GM12878 (cell line): ENCODE results near the gene XYLB. TPM values are rescaled to one million over a fixed set of nuclear protein-coding genes. Genes with fewer than 3 reads are reported as not detected.

Experiments used
- ATAC-seq: fragments of 200-7000 bp; cut with Tn5 transposase; 3 replicates; pipeline ENCODE4 v1.9.1; 2020; ENCODE audit warnings: mild to moderate bottlenecking, moderate library complexity
- BruUV-seq: library from RNA; stranded (reverse); fragments of 400-500 nt; replicated peaks from 2 replicates; lab custom pipeline; 2021; lab: Mats Ljungman, UMichigan
- CTCF ChIA-PET: fragments of 300-600 bp; sonication (Branson Sonifier 250); formaldehyde crosslinking; extraction: SDS; loops from one replicate; lab custom pipeline; 2021; ENCODE audit warnings: inconsistent platforms; lab: Yijun Ruan, JAX
- POLR2A ChIA-PET: fragments of 350-600 bp; formaldehyde crosslinking; extraction: SDS; loops from one replicate; lab custom pipeline; 2021; ENCODE audit warnings: inconsistent platforms; lab: Charles Lee
- RAD21 ChIA-PET: fragments of 300-600 bp; sonication (Branson Sonifier 250); formaldehyde crosslinking; loops from one replicate; lab custom pipeline; 2023; ENCODE audit warnings: antibody characterized with exemption; ENCODE audit not compliant: unreplicated experiment; lab: Charles Lee
- SMC1A ChIA-PET: fragments of 300-600 bp; sonication (Branson Sonifier 250); formaldehyde crosslinking; loops from one replicate; lab custom pipeline; 2023; ENCODE audit not compliant: unreplicated experiment, uncharacterized antibody; lab: Charles Lee
- DNase-seq: peaks from one replicate; pipeline ENCODE4 v3.0.0-alpha.2; 2011; ENCODE audit warnings: low read depth, low spot score
- FAIRE-seq: peaks from 3 replicates; lab custom pipeline; 2011; peaks lifted over from hg19 to GRCh38; lab: Jason Lieb, UNC
- H2AFZ ChIP-seq: 2 replicates; pipeline ENCODE4 v1.6.0; 2011; ENCODE audit warnings: low read depth, low read length, control low read depth; ENCODE audit not compliant: control insufficient read depth
- H3K27ac ChIP-seq: 2 replicates; pipeline ENCODE4 v1.5.1; 2011; ENCODE audit warnings: control low read depth; ENCODE audit not compliant: control insufficient read depth, insufficient read depth
- H3K27me3 ChIP-seq, 2 experiments: replicated peaks in 1 of 2; 2 replicates each; pipeline versions ENCODE4 v1.6.0 to v1.6.1; 2011; ENCODE audit warnings: low read length in 1 of 2; ENCODE audit not compliant: control insufficient read depth in 2 of 2, insufficient read depth in 2 of 2
- H3K36me3 ChIP-seq, 2 experiments: 2 replicates each; pipeline ENCODE4 v1.5.1; 2011; ENCODE audit warnings: low read length in 1 of 2; ENCODE audit not compliant: control insufficient read depth in 2 of 2, insufficient read depth in 2 of 2
- H3K4me1 ChIP-seq: 2 replicates; pipeline ENCODE4 v1.6.1; 2011; ENCODE audit warnings: mild to moderate bottlenecking, low read length, moderate library complexity, mixed read lengths; ENCODE audit not compliant: control insufficient read depth, insufficient read depth
- H3K4me2 ChIP-seq: 2 replicates; pipeline ENCODE4 v1.6.0; 2011; ENCODE audit warnings: control low read depth; ENCODE audit not compliant: control insufficient read depth, insufficient read depth
- H3K4me3 ChIP-seq: fragments of 200-600 bp; sonication (generic); 2 replicates; pipeline ENCODE4 v1.5.1; 2016
- H3K79me2 ChIP-seq: 2 replicates; pipeline ENCODE4 v1.6.0; 2011; ENCODE audit warnings: low read length; ENCODE audit not compliant: control insufficient read depth, insufficient read depth
- H3K9ac ChIP-seq: 2 replicates; pipeline ENCODE4 v1.8.0; 2011; ENCODE audit warnings: low read length, control low read depth, mixed read lengths; ENCODE audit not compliant: control insufficient read depth, insufficient read depth
- H3K9me3 ChIP-seq: replicated peaks from 3 replicates; pipeline ENCODE4 v1.5.1; 2011; ENCODE audit warnings: mild to moderate bottlenecking, low read length; ENCODE audit not compliant: control insufficient read depth, insufficient read depth
- H4K20me1 ChIP-seq: 2 replicates; pipeline ENCODE4 v1.6.0; 2011; ENCODE audit not compliant: control insufficient read depth, insufficient read depth
- ATF7 ChIP-seq: fragments of 450-650 bp; IDR thresholded peaks from 2 replicates; pipeline ENCODE4 v1.6.1; 2016; ENCODE audit warnings: low read depth, mild to moderate bottlenecking
- CREB1 ChIP-seq: IDR thresholded peaks from 2 replicates; pipeline ENCODE4 v1.6.1; 2012; ENCODE audit warnings: low read depth, mild to moderate bottlenecking, inconsistent platforms
- PAX5 ChIP-seq: IDR thresholded peaks from 2 replicates; pipeline ENCODE4 v1.6.1; 2011; ENCODE audit warnings: low read depth, low read length, borderline replicate concordance
- PAX8 ChIP-seq: fragments of 450-650 bp; IDR thresholded peaks from 2 replicates; pipeline ENCODE4 v1.6.1; 2017; ENCODE audit warnings: mild to moderate bottlenecking, moderate library complexity
- RELB ChIP-seq: fragments of 450-650 bp; IDR thresholded peaks from 2 replicates; pipeline ENCODE4 v1.6.1; 2017; ENCODE audit warnings: low read depth, mild to moderate bottlenecking, moderate library complexity
- WRNIP1 ChIP-seq: IDR thresholded peaks from 2 replicates; pipeline ENCODE4 v1.6.1; 2011; ENCODE audit warnings: low read depth, low read length, improper control_type of control experiment, borderline replicate concordance
- ZBTB11 ChIP-seq: fragments of 450-650 bp; formaldehyde crosslinking; IDR thresholded peaks from 2 replicates; pipeline ENCODE4 v1.5.0; 2022; ENCODE audit warnings: mild to moderate bottlenecking, missing genetic modification characterization
- ZBTB4 ChIP-seq: fragments of 450-650 bp; formaldehyde crosslinking; IDR thresholded peaks from 2 replicates; pipeline ENCODE4 v1.4.0; 2022; ENCODE audit warnings: mild to moderate bottlenecking, moderate library complexity
- ZBTB40 ChIP-seq: fragments of 450-650 bp; IDR thresholded peaks from 2 replicates; pipeline ENCODE4 v1.6.1; 2016; ENCODE audit warnings: mild to moderate bottlenecking, moderate library complexity, borderline replicate concordance
- WGBS: methylation state at CpG from one replicate; pipeline ENCODE4 v1.1.6; 2016; ENCODE audit warnings: low lambda C conversion rate; ENCODE audit not compliant: insufficient replicate concordance, insufficient coverage; ENCODE audit errors: missing lambda C conversion rate; 5-methylcytosine and 5-hydroxymethylcytosine counted together
- in situ Hi-C: fragments of 300-500 bp; cut with MboI; formaldehyde crosslinking; loops from 9 replicates; pipeline ENCODE4 v1.14.3; 2018; ENCODE audit warnings: mixed read lengths
- intact Hi-C: fragments of 100-400 bp; cut with micrococcal nuclease; formaldehyde crosslinking; loops from one replicate; pipeline ENCODE4 v1.14.2; 2022; ENCODE audit not compliant: unreplicated experiment
- polyA plus RNA-seq, 11 experiments: library from polyadenylated mRNA; depleted of rRNA in 4 of 11; unstranded in 6 of 11; stranded (reverse) in 5 of 11; fragments of >200 nt; fragmentation: Nextera tagmentation in 4 of 11; fragmentation: Illumina TruSeq in 1 of 11; extraction: Ambion mirVana in 4 of 11; extraction: Trizol in 1 of 11; gene quantifications; 1 replicate in 1 of 11; 2 replicates in 10 of 11; pipeline versions ENCODE4 v1.2.1 to v1.2.3, GENCODE V29; 2011 to 2016; ENCODE audit warnings: inconsistent platforms in 2 of 11, missing spikeins in 2 of 11, low read depth in 1 of 11
- total RNA-seq, 4 experiments: library from RNA; depleted of rRNA in 3 of 4; stranded (reverse); fragments of >200 nt in 3 of 4; fragmentation: Illumina TruSeq in 1 of 4; extraction: Trizol in 1 of 4; gene quantifications; 2 replicates each; pipeline versions ENCODE4 v1.2.1 to v1.2.3, GENCODE V29; 2013 to 2021

XYLB gene
- total and polyA plus RNA-seq, 10 of the 15 experiments (the other 5 are each of a cell fraction or from before 2014, with no cell fraction given): 0.60 to 6.1 (median 3.5) TPM

- FAIRE-seq: no peak
- CTCF ChIA-PET: interaction anchor here (0.7 to 0.8 kb wide), 2 partner anchors 178 to 332 kb away, joined by 3 to 4 read pairs; partner anchors contain the start of gene EXOG
- H4K20me1 ChIP-seq: no peaks in the 10 kb centered on the region
- TF ChIP-seq ZBTB11 (CRISPR knock-in tag) (no peak), ZBTB4 (no peak), RELB (no peak), PAX5 (no peak), CREB1 (no peak), WRNIP1 (no peak), ZBTB40 (no peak), ATF7 (no peak), PAX8 (no peak)
Observed at GRCh38 chr3:38318766-38319671, 27.6 kb upstream of the XYLB start.

More at GRCh38 chr3:38318766-38319671, 27.6 kb upstream of the XYLB start:
- H3K9me3 ChIP-seq: no peaks in the 10 kb centered on the region
- no peak overlapping the region for H3K9ac ChIP-seq
- 31% methylated on average over 8 of the region's 8 CpGs for WGBS
- DNase-seq (no peak), ATAC-seq (no peak)
- RAD21 ChIA-PET: no interaction called here
- in situ Hi-C loops: no loop called here
- no peak overlapping the region for H3K4me3 ChIP-seq
- SMC1A ChIA-PET: no interaction called here
- no peak overlapping the region for H3K27ac ChIP-seq
- H3K4me2 ChIP-seq: no peak overlapping the region
- H3K4me1 ChIP-seq: no peaks in the 10 kb centered on the region
- H3K36me3 ChIP-seq: no peaks in the 10 kb centered on the region
- H3K79me2 ChIP-seq: no peaks in the 10 kb centered on the region
- no peaks in the 10 kb centered on the region for H3K27me3 ChIP-seq
- no TSS peak for BruUV-seq
- no peak overlapping the region for H2AFZ ChIP-seq
- intact Hi-C loops: no loop called here
- POLR2A ChIA-PET: no interaction called here
